HTR-8/SVneo (cell line): Measurements from ENCODE around the gene SMAD5.

ENCODE experiments used
- DNase-seq: peaks from one replicate; pipeline ENCODE4 v3.0.0; 2011; ENCODE audit warnings: low spot score, mixed read lengths; ENCODE audit not compliant: insufficient read length
- FAIRE-seq: peaks from 2 replicates; lab custom pipeline; 2011; peaks lifted over from hg19 to GRCh38; lab: Jason Lieb, UNC

The SMAD5 gene

DNA sequence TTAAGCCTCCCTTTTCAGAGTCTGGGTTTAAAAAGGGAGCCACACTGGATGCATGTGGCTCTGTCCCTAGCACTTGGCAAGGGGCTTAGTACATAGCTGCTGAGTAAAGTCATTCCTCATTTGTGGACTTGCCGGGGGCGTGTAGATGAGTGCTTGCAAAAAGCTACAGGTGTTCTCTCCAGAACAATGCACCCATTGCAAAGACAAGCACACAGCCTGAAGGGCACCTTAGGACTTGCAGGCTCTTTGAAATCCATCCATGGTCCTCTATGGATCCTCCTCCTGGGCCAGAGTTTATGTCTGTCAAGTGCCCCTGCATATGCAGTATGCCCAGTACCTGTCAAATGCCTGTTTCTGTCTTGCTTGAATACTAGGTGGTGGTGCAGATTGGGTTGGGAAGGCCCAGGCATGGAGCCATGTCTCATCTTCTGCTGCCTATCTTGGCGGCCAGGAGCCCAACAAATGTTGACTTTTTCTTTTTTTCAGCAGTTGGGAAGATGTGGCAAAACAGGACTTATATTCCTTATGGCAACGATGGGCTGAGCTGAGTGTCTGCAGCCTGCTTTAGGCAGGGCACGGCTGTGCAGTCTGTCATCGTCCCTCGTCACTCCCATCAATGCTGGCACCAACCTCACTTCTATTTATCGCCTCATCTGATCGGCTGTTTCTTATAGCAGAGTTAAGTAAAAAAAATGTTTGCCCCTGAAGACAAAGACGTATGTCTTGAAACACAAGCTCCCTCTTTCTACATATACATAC, 78.8 kb downstream of the SMAD5 start:
- FAIRE-seq (no peak), DNase-seq (no peak)

DNA sequence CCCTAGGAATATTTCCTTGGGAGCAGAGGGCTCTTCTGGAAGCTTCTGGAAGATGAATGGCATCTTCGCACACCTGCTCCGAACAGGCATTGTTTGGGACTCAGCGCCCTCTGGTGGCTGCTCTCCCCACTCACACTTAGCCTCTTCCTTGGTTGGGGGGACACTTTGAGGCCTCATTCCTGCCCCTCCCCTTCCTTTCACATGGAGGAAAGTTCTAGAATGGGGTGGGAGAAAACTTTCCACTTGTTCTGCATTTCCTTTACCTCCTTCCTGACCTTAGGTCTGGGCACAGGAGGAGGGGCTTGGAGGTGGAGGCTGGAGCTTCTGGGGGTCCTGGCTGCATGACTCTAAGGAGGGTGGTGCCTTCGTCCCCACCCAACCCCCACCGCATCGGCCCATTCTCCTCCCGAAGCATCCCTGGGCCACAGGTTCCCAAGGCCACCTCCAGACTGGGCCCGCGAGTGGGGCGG, 79.6 kb downstream of the SMAD5 start:
- DNase-seq = peak; percentile 63
- peak; percentile 9 for FAIRE-seq

- FAIRE-seq (no peak), DNase-seq (no peak)
These were observed 81.4 kb downstream of the SMAD5 start for GRCh38 chr5:136213919-136214493.

DNA sequence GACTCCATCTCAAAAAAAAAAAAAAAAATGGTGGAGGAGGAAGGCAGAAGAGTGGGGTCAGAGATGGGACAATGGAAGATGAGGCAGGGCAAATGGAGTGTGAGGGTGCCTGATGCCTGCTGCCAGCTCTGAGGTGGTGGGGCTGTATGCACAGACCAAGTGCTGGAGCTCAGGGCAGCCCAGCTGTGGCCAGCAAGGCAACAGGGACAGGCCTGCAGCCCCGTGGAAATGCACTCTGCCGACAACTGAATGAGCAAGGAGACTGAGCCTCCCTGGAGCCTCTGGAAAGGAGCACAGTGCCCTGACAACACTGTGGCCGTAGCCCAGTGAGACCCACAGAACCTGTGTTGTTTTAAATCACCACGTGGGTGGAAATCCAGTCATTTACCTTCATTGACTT, 83.2 kb downstream of the SMAD5 start:
- FAIRE-seq (no peak), DNase-seq (no peak)

- no peak for DNase-seq
- no peak for FAIRE-seq
These were observed 83.6 kb downstream of the SMAD5 start for GRCh38 chr5:136216230-136216629.

DNA sequence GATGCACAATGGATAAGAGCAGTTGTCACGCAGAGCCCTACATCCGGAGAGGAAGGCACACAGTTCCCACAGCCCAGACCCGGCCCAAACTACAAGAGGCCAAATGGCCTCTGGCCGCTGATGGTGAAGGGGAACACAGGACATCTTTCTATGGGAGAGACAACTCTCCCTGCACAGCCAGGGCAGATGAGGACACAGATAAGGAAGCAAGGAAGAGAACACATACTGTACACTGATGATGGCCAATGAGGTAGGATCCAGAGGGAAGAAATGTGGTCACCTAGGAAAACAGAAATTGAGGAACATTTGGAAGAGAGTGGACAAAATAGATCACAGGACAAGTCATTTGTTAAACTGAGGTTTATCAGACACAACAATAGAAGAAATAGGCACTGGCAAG, 88.7 kb downstream of the SMAD5 start:
- DNase-seq (no peak), FAIRE-seq (no peak)

DNA sequence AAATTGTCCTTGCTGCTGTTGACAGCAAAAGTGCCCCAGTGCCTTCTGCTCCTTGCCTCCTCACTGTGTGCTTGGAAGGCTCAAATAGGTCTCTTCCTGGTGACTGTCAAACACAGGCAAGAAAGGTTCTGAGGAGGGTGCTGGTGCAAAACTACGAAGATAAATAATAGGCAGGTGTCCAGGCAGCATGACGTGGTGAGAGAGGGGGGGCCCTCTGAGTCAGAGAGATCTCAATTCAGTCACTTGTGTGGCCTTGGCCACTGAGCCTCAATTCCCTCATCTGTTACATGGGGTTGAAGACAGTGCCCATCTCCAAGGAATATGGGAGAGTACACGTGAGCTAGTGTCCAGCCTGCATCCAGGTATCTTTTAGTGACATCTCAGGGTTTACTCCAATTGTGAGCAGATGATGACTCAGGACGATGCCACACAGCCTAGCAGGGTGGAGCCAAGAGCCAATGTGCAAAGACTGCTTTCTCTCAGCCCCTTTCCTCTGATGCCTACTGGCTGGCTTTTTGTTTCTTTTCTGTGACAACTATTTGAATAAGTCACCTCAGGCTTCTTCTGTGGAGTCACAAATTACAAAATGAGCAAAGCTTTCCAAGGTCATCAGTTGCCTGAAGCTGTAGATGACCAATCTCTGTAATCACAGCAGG, 90.1 kb downstream of the SMAD5 start:
- FAIRE-seq = no peak

GRCh38 chr5:136225796-136226195, 93.2 kb downstream of the SMAD5 start:
- DNase-seq = no peak
- FAIRE-seq = no peak

More for the DNA sequence above, 90.1 kb downstream of the SMAD5 start:
- DNase-seq = no peak

- FAIRE-seq (no peak), DNase-seq (no peak)
These were observed 93.8 kb downstream of the SMAD5 start for GRCh38 chr5:136226401-136226800.

GRCh38 chr5:136228136-136228757, 95.6 kb downstream of the SMAD5 start:
- no peak for FAIRE-seq

DNA sequence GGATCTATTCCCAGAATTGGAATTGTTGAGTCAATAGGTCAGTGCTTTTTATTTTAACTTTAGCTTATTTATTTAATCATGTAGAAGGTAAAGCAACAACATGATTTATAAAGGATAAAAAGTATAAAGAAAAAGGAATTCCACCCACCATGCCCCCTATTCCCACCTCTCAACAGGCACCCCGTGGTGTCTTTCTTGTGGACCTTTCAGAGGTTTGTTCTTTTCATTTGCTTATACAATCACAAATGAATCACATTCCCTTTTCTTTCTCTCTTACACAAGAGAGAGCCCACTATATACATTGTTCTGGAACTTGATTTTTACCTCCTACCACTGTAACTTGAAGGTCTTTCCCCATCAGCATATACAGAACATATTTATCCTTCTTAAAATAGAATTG, 97.5 kb downstream of the SMAD5 start:
- no peak for FAIRE-seq

More at GRCh38 chr5:136228136-136228757, 95.6 kb downstream of the SMAD5 start:
- DNase-seq = no peak

GRCh38 chr5:136232316-136232715, 99.7 kb downstream of the SMAD5 start:
- FAIRE-seq (no peak), DNase-seq (no peak)

More for the DNA sequence above, 97.5 kb downstream of the SMAD5 start:
- DNase-seq = no peak
